ENCODE data around the gene AEBP2. TPM values are rescaled to one million over a fixed set of nuclear protein-coding genes. Genes with fewer than 3 reads are reported as not detected.
A peak's percentile ranks its signal among the peaks of the same experiment; 100 is the strongest.

AEBP2 gene
- total and polyA plus RNA-seq, 2 of the 8 experiments (the other 6 are each of a cell fraction or from before 2014, with no cell fraction given) = 13.6 to 61.4 TPM

DNA sequence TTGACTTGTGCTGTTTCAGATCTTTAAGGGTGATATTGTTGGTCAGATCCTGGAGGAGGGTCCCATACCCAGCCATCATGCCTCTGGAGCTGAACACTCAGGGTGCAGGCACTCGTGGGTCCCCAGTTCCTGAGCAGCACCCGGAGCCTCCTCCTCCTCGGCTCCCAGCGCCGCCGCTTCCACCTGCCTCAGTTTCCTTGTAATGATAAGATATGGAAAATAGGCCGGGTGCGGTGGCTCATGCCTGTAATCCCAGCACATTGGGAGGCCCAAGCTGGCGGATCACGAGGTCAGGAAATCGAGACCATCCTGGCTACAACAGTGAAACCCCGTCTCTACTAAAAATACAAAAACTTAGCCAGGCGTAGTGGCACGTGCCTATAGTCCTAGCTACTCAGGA is 20.2 kb upstream of the AEBP2 start:
- no peak for DNase-seq (ENCODE audit: low read depth in 1 of 2, low spot score in 2 of 2)
- no peak for TF ChIP-seq SIN3A (conservative IDR thresholded peaks at IDR 0.05 in 1 of 2, IDR thresholded peaks at IDR 0.05 in 1 of 2; ENCODE audit: low read depth in 1 of 2, low read length in 2 of 2)
- TF ChIP-seq SAP30 (IDR thresholded peaks at IDR 0.05; ENCODE audit: insufficient read depth, insufficient replicate concordance, low read length) = no peak
- TF ChIP-seq CTBP2 (IDR thresholded peaks at IDR 0.05; ENCODE audit: borderline replicate concordance, insufficient read depth, insufficient read length, low read length) = no peak
- TF ChIP-seq, protein P1, sequence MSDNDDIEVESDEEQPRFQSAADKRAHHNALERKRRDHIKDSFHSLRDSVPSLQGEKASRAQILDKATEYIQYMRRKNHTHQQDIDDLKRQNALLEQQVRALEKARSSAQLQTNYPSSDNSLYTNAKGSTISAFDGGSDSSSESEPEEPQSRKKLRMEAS (IDR thresholded peaks at IDR 0.05) = no peak
- TF ChIP-seq RXRA (IDR thresholded peaks at IDR 0.05; ENCODE audit: insufficient read depth, low read depth, low read length) = no peak
- no peak for TF ChIP-seq POLR2A (IDR thresholded peaks at IDR 0.05; ENCODE audit: control extremely low read depth in 1 of 2, low read depth in 2 of 2, low read length in 2 of 2)
- TF ChIP-seq, protein P2, sequence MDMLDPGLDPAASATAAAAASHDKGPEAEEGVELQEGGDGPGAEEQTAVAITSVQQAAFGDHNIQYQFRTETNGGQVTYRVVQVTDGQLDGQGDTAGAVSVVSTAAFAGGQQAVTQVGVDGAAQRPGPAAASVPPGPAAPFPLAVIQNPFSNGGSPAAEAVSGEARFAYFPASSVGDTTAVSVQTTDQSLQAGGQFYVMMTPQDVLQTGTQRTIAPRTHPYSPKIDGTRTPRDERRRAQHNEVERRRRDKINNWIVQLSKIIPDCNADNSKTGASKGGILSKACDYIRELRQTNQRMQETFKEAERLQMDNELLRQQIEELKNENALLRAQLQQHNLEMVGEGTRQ (IDR thresholded peaks at IDR 0.05; ENCODE audit: low read length) = no peak
- TF ChIP-seq CREB1 (IDR thresholded peaks at IDR 0.05) = no peak
- TF ChIP-seq TEAD4 (IDR thresholded peaks at IDR 0.05; ENCODE audit: low read depth, low read length) = no peak
- no peak for TF ChIP-seq SRF (IDR thresholded peaks at IDR 0.05; ENCODE audit: low read depth, low read length)
- TF ChIP-seq EZH2 (IDR thresholded peaks at IDR 0.05; ENCODE audit: low read depth, low read length, severe bottlenecking) = no peak
- no peak for TF ChIP-seq RBBP5 (IDR thresholded peaks at IDR 0.05; ENCODE audit: borderline replicate concordance, low read depth, low read length)
- no peak for TF ChIP-seq BACH1 (IDR thresholded peaks at IDR 0.05; ENCODE audit: low read length)

More for the DNA sequence above, 20.2 kb upstream of the AEBP2 start:
- Histone ChIP-seq H3K9ac (replicated peaks in 1 of 4; ENCODE audit: extremely low read depth in 1 of 4, low read depth in 3 of 4, low read length in 3 of 4) (no peak overlapping the region), H3K14ac (ENCODE audit: insufficient read length) (no peak overlapping the region), H2BK15ac (ENCODE audit: low read length) (no peak overlapping the region), H3K79me2 (ENCODE audit: control insufficient read depth in 1 of 2, insufficient read depth in 2 of 2, low read length in 2 of 2) (no peaks in the 10 kb centered on the region), H3K23me2 (ENCODE audit: low read depth, low read length) (no peaks in the 10 kb centered on the region), H3K4me3 (ENCODE audit: extremely low read depth in 1 of 4, insufficient read depth in 2 of 4, low read depth in 3 of 4, low read length in 4 of 4) (no peak overlapping the region), H4K5ac (ENCODE audit: insufficient read length, low read depth, low read length) (no peak overlapping the region), H3K4ac (replicated peaks; ENCODE audit: insufficient read length, low read depth, low read length) (no peak overlapping the region), H2AK5ac (ENCODE audit: low read depth, low read length) (no peak overlapping the region), H2BK120ac (replicated peaks; ENCODE audit: low read depth, low read length) (no peak overlapping the region), H3K4me2 (ENCODE audit: insufficient read depth in 1 of 2, low read depth in 2 of 2, low read length in 2 of 2) (no peak overlapping the region; a peak in 1 of 4 replicates), H2BK5ac (ENCODE audit: low read depth, low read length) (no peak overlapping the region), H3K27ac (ENCODE audit: low read depth, low read length) (no peak overlapping the region), H3K27me3 (replicated peaks in 1 of 4; ENCODE audit: control insufficient read depth in 3 of 4, extremely low read depth in 1 of 4, insufficient read depth in 3 of 4, low read length in 3 of 4) (no peaks in the 10 kb centered on the region), H3K4me1 (replicated peaks in 1 of 4; ENCODE audit: control insufficient read depth in 3 of 4, insufficient read depth in 4 of 4, low read length in 3 of 4) (no peaks in the 10 kb centered on the region), H2AFZ (ENCODE audit: low read length) (no peak overlapping the region), H3K9me3 (ENCODE audit: insufficient read depth in 2 of 2, low read depth in 1 of 2, low read length in 1 of 2) (no peaks in the 10 kb centered on the region), H4K20me1 (replicated peaks in 1 of 2; ENCODE audit: control insufficient read depth in 1 of 2, insufficient read depth in 2 of 2, low read length in 2 of 2) (no peaks in the 10 kb centered on the region), H2BK20ac (ENCODE audit: low read length) (no peak overlapping the region), H3K18ac (ENCODE audit: extremely low read depth, low read length) (no peak overlapping the region), H3K79me1 (ENCODE audit: low read depth, low read length) (no peaks in the 10 kb centered on the region), H3K36me3 (ENCODE audit: control insufficient read depth in 2 of 4, insufficient read depth in 4 of 4, low read length in 3 of 4) (no peaks in the 10 kb centered on the region), H3K23ac (ENCODE audit: insufficient read length) (no peak overlapping the region), H4K91ac (replicated peaks; ENCODE audit: insufficient read length, low read length) (no peak overlapping the region), H3K56ac (replicated peaks; ENCODE audit: insufficient read length, low read depth, low read length) (no peak overlapping the region), H2BK12ac (ENCODE audit: low read depth, low read length) (no peak overlapping the region), H4K8ac (ENCODE audit: extremely low read depth, insufficient read depth, low read length) (peak overlapping the region; percentile 57; the same call in 1 of the 2 replicates)
- WGBS, 2 experiments (ENCODE audit: extremely low coverage in 1 of 2, insufficient coverage in 1 of 2, insufficient read length in 1 of 2, insufficient replicate concordance in 2 of 2, low coverage in 1 of 2, low lambda C conversion rate in 2 of 2, missing lambda C conversion rate in 1 of 2) = 97% methylated on average over 14 of the region's 14 CpGs; no CpG with 5 or more reads in 1 of the 2 experiments
- ChIA-PET CTCF (ENCODE audit: partially characterized antibody) (no interaction called here), POLR2A (ENCODE audit: partially characterized antibody) (interaction anchor here (1.1 kb wide), 1 partner anchor 20 kb away, joined by 3 read pairs; the partner anchor contains the start of gene AEBP2)
- no peak for FAIRE-seq

Measured in H1 (cell line).